ENCODE data around the gene FKBP1B.

- TF ChIP-seq TAF1 (IDR thresholded peaks at IDR 0.05; ENCODE audit: borderline replicate concordance, low read depth, low read length): no peak
- no peak for TF ChIP-seq POLR2AphosphoS5 (IDR thresholded peaks at IDR 0.05; ENCODE audit: low read depth, low read length)
These were observed 4.9 kb downstream of the FKBP1B start for GRCh38 chr2:24054366-24055010.
